GM21723 (cell line): Measurements from ENCODE around the gene SIPA1L2.

Experiments used
- ATAC-seq: cut with Tn5 transposase; IDR thresholded peaks from one replicate; pipeline ENCODE4 v1.9.1; 2021; ENCODE audit warnings: mild to moderate bottlenecking, moderate library complexity; ENCODE audit not compliant: unreplicated experiment

SIPA1L2 gene

DNA sequence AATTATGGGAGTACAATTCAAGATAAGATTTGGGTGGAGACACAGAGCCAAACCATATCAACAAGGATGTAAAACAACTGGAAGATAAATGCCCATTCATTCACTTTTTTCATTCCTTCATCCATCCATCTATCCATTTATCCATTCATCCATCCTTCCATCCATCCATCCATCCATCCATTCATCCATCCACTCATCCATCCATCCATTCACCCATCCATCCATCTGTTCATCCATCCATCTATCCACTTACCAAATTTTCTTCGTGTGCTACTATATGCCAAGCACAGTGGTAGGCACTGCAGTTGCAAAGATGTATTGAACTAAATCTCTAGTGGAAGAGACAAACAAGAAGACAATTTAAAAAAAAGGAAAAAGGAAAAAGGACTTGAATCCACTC is 14.3 kb upstream of the SIPA1L2 start:
- ATAC-seq, result no peak

DNA sequence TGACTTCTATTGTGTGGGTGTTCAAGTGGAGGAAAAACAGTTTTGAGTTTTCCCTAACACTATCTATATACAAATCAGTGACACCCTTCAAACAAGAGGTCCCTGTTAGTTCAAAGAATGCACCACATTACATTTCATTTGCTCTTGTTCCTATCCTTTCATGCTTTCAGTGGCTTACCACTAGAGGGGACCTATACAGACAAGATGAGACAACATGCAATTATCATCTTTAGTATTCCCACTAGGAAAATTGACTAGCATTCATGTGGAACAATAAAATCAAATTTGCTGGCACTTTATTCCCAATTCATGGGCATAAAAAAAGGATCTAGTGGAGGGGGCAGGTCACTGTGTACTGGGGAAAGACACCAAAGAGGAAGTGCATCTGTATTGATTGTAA is 13.3 kb upstream of the SIPA1L2 start:
- no peak for ATAC-seq

DNA sequence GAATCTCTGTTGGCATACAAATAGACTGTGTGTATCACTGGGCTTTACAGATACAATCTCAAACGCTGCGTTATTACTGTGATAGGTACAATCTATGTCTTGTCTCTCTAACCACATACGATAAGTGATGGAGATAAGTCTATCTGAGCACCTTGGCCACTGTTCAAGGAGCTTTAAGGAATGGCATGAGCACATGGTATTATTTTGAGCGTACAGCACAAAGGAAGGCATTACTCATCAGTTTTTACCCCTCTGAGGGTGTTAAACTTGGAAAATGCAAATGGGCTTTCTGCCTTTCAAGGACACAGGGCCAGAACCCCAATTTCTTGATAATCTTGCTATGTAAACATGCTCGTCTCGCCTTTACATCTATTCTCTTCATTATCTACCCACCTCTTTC is 11.6 kb upstream of the SIPA1L2 start:
- ATAC-seq, result no peak

DNA sequence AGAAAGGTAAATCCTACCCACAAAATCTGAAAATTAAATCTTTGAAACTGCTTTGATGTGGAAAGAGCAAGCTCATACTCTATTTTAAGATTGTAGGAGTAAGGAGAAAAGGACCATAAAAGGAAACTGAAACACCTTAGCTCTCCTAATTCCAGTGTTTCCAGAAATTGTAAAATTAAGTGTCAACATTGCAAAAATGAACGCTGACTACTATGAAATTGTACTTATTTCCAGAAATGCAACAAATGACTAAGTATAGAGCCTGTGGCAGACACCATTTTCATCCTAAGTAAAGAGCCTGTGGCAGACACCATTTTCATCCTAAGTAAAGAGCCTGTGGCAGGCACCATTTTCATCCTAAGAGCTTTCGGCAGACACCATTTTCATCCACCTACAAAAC is 6.9 kb upstream of the SIPA1L2 start:
- no peak for ATAC-seq

DNA sequence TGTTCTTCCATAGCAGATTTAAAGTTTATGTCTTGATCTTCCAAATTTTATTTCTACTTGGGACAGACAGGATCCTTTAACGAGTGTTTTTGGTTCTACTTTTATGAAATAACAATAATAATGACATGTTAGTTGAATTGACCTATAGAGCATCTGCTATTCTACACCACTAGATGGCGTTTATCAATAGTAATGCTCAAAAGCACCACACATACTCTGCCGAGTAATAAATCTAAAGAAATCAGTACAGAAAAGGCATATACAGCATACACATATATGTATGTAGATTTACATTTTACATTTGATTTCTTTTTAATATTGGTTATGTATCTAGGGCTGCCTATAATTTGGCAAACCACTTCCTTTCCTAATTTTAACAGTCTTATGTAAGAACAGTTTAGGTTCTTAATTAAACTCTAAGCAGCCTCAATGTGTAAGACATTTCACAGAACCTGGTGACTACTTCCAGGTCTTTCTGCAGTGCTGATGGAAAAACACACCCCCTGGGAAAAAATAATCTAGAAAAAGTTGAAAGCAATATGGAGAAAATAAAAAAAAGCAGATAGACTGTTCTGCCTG is 5.9 kb upstream of the SIPA1L2 start:
- ATAC-seq, result peak; percentile 79

DNA sequence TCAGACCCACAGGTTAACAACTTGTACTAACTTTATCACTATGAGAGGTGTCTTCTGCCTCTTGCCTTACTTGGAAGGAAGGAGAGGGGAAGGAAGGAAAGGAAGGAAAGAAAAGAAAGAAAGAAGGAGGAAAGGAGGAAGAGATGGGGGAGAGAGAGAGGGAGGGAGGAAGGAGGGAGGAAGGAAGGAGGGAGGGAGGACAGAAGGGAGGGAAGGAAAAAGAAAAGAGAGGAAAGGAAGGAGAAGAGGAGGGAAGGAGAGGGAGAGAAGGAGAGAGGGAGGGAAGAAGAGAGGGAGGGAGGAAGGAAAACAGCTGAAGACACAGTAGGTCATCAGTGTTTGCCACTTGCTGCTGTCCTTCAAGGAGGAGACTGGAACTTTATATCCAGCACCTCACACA is 5.3 kb upstream of the SIPA1L2 start:
- no peak for ATAC-seq

DNA sequence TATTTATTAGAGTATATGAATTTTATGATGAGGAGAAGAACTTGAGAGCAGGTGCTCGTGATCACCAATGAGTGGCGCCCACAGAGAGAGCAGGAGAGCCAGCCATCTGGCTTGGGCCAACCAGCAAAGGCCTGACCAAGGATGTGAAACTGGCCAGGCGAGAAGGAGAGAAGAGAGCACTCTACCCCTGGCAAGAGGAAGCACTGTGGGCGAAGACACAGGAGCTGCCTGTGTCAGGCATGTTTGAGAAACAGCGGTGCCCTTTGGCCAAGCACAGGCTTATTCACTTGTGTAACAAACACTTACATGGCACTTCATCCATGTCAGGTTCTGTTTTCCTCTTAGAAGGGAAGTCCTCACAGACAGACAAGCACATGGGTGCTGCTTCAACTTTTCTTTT is 4.2 kb upstream of the SIPA1L2 start:
- ATAC-seq, result no peak

DNA sequence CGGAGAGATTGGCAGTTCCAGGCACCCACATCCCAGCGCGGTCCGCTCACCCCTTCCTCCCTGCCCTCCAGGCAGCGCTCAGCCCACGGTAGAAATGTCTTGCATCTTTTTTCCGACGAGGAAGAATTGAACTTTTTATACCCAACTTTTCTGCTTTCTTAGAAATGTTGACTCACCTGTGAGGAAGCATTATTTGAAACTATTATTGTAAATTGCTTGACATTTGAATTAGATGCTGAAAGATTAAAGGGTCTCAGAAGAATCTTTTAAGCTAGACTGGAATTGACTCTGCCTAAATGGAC is 912 bp upstream of the SIPA1L2 start:
- no peak for ATAC-seq

DNA sequence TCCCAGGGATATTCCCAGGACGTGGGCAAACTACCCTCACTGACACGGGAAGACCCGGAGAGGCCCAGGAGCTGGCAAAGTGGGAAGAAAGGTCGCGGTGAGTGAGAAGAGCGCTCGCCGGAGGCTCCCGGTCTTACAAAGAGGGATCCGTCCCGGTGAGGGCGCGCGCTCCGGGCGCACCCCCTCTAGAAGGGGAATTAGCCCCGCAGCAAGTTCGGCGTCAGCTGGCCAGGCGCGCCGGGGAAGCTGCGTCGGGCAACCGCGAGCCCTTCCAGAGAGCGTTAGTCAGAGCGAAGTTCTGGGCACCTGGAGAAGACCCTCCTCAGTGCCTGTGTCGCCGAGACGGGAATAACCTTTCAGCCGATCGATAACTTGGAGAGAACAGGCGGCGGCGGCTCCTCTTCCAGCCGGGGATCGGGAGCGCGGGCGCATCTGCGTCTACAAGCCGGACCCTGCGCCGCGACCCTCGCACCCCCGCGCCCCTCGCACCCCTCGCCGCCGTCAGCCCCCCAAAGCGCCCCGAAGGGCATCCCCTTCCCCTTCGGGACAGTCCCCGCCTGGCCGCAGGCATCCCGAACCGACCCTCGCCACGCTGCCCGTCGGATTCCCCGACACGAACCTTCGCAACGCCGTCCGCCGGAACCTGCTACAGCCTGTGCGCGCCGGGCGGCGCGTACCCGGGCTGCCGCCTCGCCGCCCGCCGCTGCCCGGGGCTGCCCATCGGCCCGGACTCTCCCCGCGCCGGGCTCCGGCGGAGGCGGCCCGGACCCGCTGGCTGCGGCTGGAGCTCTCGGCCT is 485 bp downstream of the SIPA1L2 start:
- ATAC-seq, result peak; percentile 46

DNA sequence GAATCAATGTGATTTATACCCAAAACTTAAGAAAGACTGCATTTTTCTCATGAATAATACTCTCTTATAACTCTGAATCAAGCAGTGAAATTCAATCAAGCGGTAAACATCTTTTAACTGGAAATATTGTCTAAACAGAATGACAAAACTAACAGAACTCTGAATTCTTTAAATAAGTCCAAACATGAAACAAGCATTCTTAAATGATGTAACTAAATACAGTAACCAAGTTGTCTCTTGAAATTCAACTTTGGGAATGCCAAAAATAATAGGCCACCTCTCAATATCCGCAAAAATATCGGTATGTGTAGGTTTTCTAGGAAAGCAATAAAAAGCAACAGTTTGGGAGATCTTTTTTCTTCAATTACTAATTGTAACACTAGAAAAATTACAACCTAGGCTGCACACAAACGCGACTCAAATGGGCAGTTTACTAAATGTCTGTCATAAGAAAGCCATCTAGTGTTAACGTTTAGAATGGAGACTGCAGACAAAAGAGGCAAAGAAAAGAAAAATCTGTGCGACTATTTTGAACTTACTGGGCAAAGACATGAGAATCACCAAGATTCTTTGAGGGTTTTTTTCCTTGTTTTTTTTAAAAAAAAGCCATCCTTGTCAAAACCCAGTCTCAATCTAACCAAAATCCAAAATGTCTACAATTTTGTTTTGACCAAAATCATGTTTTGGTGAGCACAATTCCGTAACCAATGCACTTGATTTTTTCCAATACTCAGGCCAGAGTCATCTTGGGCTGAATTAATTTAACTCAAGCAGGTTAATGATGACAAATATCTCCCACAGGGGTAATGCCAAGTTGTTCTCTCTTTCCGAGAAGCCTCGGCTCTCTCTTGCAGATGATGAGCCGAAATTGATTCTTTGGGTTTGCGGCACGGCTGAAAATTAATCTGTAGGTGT is 1.3 kb downstream of the SIPA1L2 start:
- no peak for ATAC-seq

DNA sequence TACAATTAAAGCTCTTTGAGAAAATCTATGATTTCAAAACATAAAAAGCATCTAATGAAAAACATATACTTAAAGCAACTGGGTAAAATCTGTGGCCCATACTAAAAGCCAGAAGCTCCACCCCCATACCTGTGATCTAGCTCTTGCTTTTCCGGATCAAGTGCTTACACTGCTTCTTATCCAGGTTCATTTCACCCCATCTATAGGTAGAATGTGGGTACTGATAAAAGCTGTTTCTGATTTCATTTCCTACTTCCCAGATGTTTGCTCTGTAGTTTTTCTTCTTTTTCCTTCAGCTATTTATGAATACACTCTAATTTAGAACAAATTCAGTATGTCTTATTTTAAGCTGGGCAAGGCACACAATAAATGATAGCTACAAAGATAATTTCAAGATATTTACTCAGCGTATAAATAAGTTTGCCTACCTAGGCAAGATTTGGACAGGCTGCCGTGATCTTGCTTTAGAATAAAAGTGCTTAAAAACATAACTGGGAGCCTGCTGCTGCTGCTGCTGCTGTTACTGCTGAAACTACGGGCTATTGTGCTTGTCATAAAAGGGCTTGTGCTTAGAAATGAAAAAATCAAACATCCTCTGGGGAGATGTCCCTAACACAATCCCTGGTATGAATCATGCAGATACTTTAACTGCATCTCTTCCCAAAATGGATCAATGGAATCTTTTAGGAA is 2.1 kb downstream of the SIPA1L2 start:
- ATAC-seq, result no peak

DNA sequence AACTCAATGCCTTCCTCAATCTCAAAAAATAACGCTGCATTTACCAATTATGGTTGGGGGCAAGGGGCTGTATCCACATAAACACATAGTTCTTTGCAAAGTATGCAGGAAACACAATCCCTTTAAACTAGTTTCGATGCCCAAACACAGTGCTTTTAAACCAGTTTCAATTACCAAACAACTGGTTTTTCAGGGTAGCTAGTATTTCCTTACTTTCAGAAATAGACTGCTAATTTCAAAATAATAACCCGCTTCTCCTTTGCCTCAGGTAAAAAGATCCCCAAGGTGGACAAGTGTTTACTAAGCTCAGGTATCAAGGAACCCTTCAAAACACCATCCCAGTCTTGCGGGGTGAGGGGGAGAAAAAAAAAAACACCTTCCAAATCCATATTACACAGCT is 2.8 kb downstream of the SIPA1L2 start:
- ATAC-seq, result no peak

DNA sequence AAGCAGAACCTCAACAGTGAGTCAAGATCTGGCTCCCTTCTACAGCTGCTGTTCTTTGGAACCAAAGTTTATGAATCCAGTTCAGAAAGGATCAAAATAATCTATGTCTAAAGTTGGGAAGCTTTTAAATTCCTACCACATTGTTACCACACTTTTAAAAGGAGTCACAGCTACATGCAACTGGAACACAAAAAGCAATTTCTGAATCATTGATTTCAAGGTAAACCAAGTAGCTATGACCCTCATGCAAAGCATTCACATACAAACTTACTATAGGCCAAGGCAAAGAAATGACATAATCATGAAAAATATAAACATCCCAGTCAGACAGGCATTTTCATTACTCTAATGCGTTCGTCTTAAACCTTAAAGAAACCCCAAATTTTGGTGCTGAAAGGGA is 3.5 kb downstream of the SIPA1L2 start:
- no peak for ATAC-seq

DNA sequence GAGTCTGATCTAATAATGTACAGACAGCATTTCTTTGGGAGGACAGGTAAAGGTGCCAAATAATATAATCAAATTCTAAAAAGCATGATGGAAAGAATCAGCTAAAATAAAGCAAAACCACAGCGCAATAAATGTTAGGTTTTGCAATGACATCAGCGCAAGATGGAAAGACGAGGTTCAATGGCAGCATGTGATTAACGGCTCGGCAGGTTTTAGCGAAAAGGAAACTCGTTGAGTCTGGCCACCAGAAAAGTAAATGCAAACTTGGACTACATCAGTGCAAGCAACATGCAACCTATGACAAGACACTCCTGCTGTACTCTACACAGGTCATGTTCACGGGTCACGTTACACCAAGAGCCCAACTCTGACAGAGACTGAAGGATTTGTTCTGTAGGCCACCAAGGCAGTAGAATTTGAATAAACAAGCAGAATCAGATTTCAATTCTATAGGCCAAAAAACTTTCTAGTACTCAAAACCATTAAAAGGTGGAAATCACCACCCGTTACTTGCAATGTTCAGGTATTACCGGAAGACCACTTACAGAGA is 4.5 kb downstream of the SIPA1L2 start:
- no peak for ATAC-seq

DNA sequence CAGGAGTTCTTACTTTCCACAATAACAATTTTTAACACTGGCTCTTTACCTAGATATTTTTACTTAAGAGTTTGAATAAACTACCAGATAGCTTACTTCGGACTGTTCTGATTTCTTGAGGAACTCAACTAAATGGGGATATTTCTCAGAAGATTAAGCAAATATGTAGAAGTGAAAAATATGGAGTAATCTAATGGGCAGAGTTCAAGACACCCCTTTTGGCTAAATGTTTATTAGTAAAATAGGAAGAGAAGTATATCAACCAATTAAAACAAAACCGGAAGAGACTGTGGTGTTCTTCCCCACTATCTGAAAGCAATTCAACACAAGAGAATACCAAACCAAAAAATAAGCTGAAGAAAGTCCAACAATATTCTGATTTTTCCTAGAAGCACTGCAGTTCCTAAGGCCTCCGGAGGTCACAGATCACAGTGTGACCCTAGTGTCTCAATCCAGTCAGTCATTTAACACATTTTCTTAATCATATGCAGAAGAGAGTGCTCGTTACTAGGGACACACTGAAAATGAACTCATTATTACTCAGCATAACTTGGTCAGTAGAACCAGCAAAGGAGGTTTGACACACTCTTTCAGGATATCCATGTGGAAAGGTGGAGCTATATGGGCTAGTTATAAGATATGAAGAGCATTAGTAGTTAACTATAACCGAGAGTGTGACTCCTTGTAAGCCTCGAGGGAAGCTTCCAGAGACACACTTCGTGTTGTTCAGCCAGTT is 5.2 kb downstream of the SIPA1L2 start:
- no peak for ATAC-seq

DNA sequence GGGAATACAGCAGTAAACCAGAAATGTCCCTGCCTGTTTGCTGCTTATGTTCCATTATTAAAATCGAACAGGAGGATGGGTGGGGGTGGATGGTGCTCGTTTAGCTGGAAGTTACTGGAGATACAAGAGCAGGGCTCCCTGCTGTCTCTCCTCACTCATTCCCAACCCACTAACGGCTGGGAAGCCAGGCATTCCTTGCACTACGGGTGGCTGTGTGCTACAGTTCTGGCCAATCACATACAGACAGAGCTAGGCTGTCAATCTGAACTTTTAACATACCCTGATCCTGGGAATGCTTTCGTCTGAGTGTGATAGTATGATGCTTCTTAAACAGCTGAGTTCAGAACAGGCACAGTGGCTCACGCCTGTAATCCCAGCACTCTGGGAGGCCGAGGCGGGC is 7.0 kb downstream of the SIPA1L2 start:
- no peak for ATAC-seq

DNA sequence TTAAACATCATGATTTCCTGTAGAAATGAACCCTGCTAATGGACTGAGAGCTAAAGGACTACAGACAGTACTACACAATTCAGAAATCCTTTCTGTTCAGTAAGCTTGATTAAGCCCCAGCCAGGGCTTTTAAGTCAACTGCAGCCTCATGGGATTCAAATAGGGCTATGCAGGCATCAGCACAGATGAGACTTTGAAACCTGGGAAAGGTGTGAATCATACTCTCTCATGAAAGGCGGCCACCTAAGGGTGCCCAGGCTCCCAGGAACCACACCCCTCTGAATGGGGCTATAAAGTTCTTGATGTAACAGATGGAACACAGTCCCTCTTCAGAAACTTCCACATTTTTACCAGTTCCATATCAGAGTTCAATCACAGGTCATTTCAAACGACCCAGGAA is 7.6 kb downstream of the SIPA1L2 start:
- ATAC-seq, result no peak

DNA sequence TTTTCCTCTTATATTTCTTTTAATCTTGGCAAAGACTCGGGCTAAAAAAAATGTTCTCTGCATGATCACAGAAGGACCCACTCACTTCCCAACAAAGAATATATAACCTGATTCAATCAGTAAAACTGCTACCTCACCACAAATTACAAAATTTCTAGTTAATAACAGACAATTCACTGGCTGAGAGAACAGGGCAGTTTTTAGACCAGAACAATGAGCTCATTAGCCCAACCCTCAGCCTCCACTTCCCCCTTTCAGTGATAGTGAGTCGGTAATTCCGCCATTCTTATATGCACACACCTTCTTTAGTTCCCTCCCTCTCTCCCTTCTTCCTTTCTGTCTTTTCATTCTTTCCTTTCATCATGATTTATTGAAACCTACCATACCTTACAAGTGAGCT is 8.9 kb downstream of the SIPA1L2 start:
- no peak for ATAC-seq

DNA sequence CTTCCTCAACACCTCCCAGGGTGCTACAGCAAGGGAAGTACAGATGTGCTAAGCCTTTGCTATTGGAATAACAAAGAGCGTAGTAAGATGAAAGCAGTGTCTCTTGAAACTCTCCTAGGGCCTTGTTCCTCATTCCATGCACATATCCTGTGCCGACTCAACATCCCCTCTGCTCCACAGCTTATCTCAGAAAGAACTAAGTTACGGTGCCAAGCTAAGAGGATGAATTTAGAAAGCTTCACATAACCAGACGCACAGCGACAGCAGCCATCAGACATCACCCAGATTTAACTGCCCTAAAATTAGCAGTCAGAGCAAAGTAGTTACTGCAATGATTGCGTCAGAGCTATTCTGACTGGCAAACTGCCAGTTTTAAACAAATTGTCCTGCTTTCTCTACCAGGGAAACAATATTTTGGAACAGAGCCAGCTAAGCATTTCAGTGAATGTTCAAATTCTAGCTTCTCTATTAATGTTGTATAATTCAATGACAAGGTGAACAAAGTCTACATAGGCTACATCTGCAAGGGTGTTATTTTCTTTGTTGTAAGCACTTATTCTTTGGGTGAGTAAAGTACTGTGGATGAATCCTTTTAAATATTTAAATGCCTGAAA is 9.5 kb downstream of the SIPA1L2 start:
- no peak for ATAC-seq

DNA sequence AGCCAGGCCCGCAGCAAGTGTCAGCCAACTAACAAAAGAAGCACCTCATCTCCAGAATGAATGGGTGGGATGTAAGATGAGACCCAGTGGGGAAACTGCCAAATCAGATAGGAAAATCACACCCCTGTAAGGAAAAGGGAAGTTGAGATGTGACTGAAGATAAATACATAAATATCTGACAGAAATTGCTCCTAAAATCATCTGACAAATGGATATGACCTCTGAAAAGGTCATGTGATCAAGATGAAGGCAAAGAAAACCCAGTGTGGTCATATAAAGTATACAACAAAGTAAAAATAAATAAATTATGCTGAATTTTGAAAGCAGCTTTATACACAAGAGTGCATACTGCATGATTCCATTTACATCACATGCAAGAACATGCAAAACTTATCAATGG is 12.7 kb downstream of the SIPA1L2 start:
- ATAC-seq, result no peak
